HEK293 (cell line): ENCODE measurements around the gene OXNAD1.

Experiments used
- TCF7L2 ChIP-seq: IDR thresholded peaks from 2 replicates; pipeline ENCODE4 v1.6.1; 2011; ENCODE audit warnings: low read depth, mild to moderate bottlenecking, inconsistent platforms, low read length, moderate library complexity, borderline replicate concordance
- YY1 ChIP-seq: fragments of 450-650 bp; formaldehyde crosslinking; IDR thresholded peaks from 2 replicates; pipeline ENCODE4 v1.5.1; 2018; ENCODE audit warnings: missing biosample characterization, missing genetic modification characterization
- ZBTB11 ChIP-seq: fragments of 450-650 bp; formaldehyde crosslinking; conservative IDR thresholded peaks from 2 replicates; pipeline ENCODE4 v1.5.1; 2016; ENCODE audit warnings: low read depth, missing biosample characterization, missing genetic modification characterization
- ZNF133 ChIP-seq: fragments of 450-650 bp; formaldehyde crosslinking; IDR thresholded peaks from 2 replicates; pipeline ENCODE4 v1.5.1; 2016; ENCODE audit warnings: missing biosample characterization, missing genetic modification characterization
- ZNF274 ChIP-seq, 2 experiments: fragments of 200-500 bp in 1 of 2; fragments of 450-650 bp in 1 of 2; sonication (Bioruptor generic) in 1 of 2; formaldehyde crosslinking in 1 of 2; IDR thresholded peaks; 2 replicates each; pipeline versions ENCODE4 v1.5.1 to v1.6.1; 2014 to 2016; ENCODE audit warnings: borderline replicate concordance in 1 of 2, inconsistent platforms in 1 of 2, low read length in 1 of 2, missing biosample characterization in 1 of 2, missing genetic modification characterization in 1 of 2
- ZNF521 ChIP-seq: fragments of 450-650 bp; formaldehyde crosslinking; IDR thresholded peaks from 2 replicates; pipeline ENCODE4 v1.5.1; 2017; ENCODE audit warnings: missing biosample characterization, mild to moderate bottlenecking, missing genetic modification characterization
- ZNF747 ChIP-seq: fragments of 450-650 bp; formaldehyde crosslinking; IDR thresholded peaks from 2 replicates; pipeline ENCODE4 v1.5.1; 2016; ENCODE audit warnings: missing biosample characterization, missing genetic modification characterization
- TF ChIP-seq, protein P1 (sequence below): fragments of 450-650 bp; formaldehyde crosslinking; IDR thresholded peaks from 2 replicates; pipeline ENCODE4 v1.5.1; 2016; ENCODE audit warnings: missing biosample characterization, missing genetic modification characterization
- TF ChIP-seq, protein P2 (sequence below): fragments of 450-650 bp; formaldehyde crosslinking; IDR thresholded peaks from 2 replicates; pipeline ENCODE4 v1.5.1; 2017; ENCODE audit warnings: missing biosample characterization, mild to moderate bottlenecking, missing genetic modification characterization, moderate library complexity

- TF ChIP-seq TCF7L2 (no peak), YY1 (no peak), ZBTB11 (tag by site-specific recombination) (no peak), ZNF747 (no peak), ZNF274 (IDR thresholded peaks at IDR 0.05; ENCODE audit: low read length) (no peak), ZNF274 (tag by site-specific recombination; IDR thresholded peaks at IDR 0.05; ENCODE audit: borderline replicate concordance) (no peak), ZNF521 (no peak), ZNF133 (no peak)
- TF ChIP-seq, protein P1, sequence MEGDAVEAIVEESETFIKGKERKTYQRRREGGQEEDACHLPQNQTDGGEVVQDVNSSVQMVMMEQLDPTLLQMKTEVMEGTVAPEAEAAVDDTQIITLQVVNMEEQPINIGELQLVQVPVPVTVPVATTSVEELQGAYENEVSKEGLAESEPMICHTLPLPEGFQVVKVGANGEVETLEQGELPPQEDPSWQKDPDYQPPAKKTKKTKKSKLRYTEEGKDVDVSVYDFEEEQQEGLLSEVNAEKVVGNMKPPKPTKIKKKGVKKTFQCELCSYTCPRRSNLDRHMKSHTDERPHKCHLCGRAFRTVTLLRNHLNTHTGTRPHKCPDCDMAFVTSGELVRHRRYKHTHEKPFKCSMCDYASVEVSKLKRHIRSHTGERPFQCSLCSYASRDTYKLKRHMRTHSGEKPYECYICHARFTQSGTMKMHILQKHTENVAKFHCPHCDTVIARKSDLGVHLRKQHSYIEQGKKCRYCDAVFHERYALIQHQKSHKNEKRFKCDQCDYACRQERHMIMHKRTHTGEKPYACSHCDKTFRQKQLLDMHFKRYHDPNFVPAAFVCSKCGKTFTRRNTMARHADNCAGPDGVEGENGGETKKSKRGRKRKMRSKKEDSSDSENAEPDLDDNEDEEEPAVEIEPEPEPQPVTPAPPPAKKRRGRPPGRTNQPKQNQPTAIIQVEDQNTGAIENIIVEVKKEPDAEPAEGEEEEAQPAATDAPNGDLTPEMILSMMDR (tag by site-specific recombination) = no peak
- TF ChIP-seq, protein P2, sequence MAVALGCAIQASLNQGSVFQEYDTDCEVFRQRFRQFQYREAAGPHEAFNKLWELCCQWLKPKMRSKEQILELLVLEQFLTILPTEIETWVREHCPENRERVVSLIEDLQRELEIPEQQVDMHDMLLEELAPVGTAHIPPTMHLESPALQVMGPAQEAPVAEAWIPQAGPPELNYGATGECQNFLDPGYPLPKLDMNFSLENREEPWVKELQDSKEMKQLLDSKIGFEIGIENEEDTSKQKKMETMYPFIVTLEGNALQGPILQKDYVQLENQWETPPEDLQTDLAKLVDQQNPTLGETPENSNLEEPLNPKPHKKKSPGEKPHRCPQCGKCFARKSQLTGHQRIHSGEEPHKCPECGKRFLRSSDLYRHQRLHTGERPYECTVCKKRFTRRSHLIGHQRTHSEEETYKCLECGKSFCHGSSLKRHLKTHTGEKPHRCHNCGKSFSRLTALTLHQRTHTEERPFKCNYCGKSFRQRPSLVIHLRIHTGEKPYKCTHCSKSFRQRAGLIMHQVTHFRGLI = no peak
These were observed 5.0 kb upstream of the OXNAD1 start for GRCh38 chr3:16260046-16260445.
